ENCODE data around the gene FEM1A. TPM values are rescaled to one million over a fixed set of nuclear protein-coding genes. Genes with fewer than 3 reads are reported as not detected.
"Not testable (repeated sequence)": the region's sequence is repeated elsewhere in the genome, so short reads cannot be mapped to it uniquely, and the experiment has no call there.

Gene FEM1A
- total RNA-seq, 2 experiments from 2014 or later: 12.3 to 12.7 TPM

GRCh38 chr19:4778124-4778523 is 13.4 kb upstream of the FEM1A start:
- H3K27ac Mint-ChIP-seq; ATAC-seq; H3K36me3 Mint-ChIP-seq (ENCODE audit: low read depth); H3K9me3 Mint-ChIP-seq (ENCODE audit: insufficient read depth); H3K4me3 Mint-ChIP-seq; H3K4me1 Mint-ChIP-seq (ENCODE audit: low read depth); POLR2A ChIA-PET; H3K27me3 Mint-ChIP-seq (ENCODE audit: low read depth); DNase-seq: not testable (repeated sequence)
- CTCF ChIA-PET: interaction anchor here (1.3 kb wide), 1 partner anchor 13 kb away, joined by 5 read pairs; the partner anchor contains the start of gene FEM1A

- no peak overlapping the region for H3K4me3 Mint-ChIP-seq
- POLR2A ChIA-PET: no interaction called here
- H3K4me1 Mint-ChIP-seq (ENCODE audit: low read depth): no peaks in the 10 kb centered on the region
- H3K36me3 Mint-ChIP-seq (ENCODE audit: low read depth): no peaks in the 10 kb centered on the region
- ATAC-seq (no peak), DNase-seq (no peak)
- CTCF ChIA-PET: no interaction called here
- no peaks in the 10 kb centered on the region for H3K9me3 Mint-ChIP-seq (ENCODE audit: insufficient read depth)
- no peak overlapping the region for H3K27ac Mint-ChIP-seq
- H3K27me3 Mint-ChIP-seq (ENCODE audit: low read depth): no peaks in the 10 kb centered on the region
These were observed 10.7 kb upstream of the FEM1A start for GRCh38 chr19:4780860-4781259.

- Mint-ChIP-seq H3K4me1 (ENCODE audit: low read depth) (no peaks in the 10 kb centered on the region), H3K9me3 (ENCODE audit: insufficient read depth) (no peaks in the 10 kb centered on the region), H3K27ac (no peak overlapping the region), H3K27me3 (ENCODE audit: low read depth) (no peaks in the 10 kb centered on the region), H3K36me3 (ENCODE audit: low read depth) (no peaks in the 10 kb centered on the region), H3K4me3 (no peak overlapping the region)
- ATAC-seq (no peak), DNase-seq (no peak)
- ChIA-PET POLR2A (no interaction called here), CTCF (interaction anchor here (2.1 kb wide), 1 partner anchor 9 kb away, joined by 9 read pairs; the partner anchor contains the start of gene FEM1A)
These were observed 9.7 kb upstream of the FEM1A start for GRCh38 chr19:4781801-4782200.

GRCh38 chr19:4786412-4787016 is 5.0 kb upstream of the FEM1A start:
- CTCF ChIA-PET: not testable (repeated sequence)

GRCh38 chr19:4792019-4792865 is 708 bp downstream of the FEM1A start:
- ChIA-PET POLR2A (interaction anchor here (1.4 to 2.3 kb wide), 2 partner anchors 68 to 75 kb away, joined by 5 to 15 read pairs; partner anchors contain the start of genes DPP9 and PLIN3), CTCF (interaction anchor here (0.6 to 5.2 kb wide), 15 partner anchors 8 to 450 kb away, joined by 3 to 179 read pairs (median 7); partner anchors contain the start of gene DPP9)
- H3K4me1 Mint-ChIP-seq (ENCODE audit: low read depth): peaks cover 39% of the 10 kb centered on the region
- ATAC-seq; DNase-seq; H3K27me3 Mint-ChIP-seq (ENCODE audit: low read depth); H3K9me3 Mint-ChIP-seq (ENCODE audit: insufficient read depth): not testable (repeated sequence)
- H3K36me3 Mint-ChIP-seq (ENCODE audit: low read depth): peaks cover 40% of the 10 kb centered on the region
- H3K4me3 Mint-ChIP-seq: peak overlapping the region; percentile 81
- peak overlapping the region; percentile 90 for H3K27ac Mint-ChIP-seq

More at GRCh38 chr19:4786412-4787016, 5.0 kb upstream of the FEM1A start:
- H3K4me3 Mint-ChIP-seq; DNase-seq; H3K4me1 Mint-ChIP-seq (ENCODE audit: low read depth); H3K36me3 Mint-ChIP-seq (ENCODE audit: low read depth); ATAC-seq; H3K27ac Mint-ChIP-seq; POLR2A ChIA-PET; H3K27me3 Mint-ChIP-seq (ENCODE audit: low read depth); H3K9me3 Mint-ChIP-seq (ENCODE audit: insufficient read depth): not testable (repeated sequence)

GRCh38 chr19:4792866-4793195 is 1.3 kb downstream of the FEM1A start:
- H3K9me3 Mint-ChIP-seq (ENCODE audit: insufficient read depth); H3K27me3 Mint-ChIP-seq (ENCODE audit: low read depth); DNase-seq; POLR2A ChIA-PET; ATAC-seq: not testable (repeated sequence)
- peaks cover 45% of the 10 kb centered on the region for H3K36me3 Mint-ChIP-seq (ENCODE audit: low read depth)
- H3K4me3 Mint-ChIP-seq: peak overlapping the region; percentile 81
- CTCF ChIA-PET: interaction anchor here (2.5 to 3.1 kb wide), 2 partner anchors 12 to 17 kb away, joined by 14 to 42 read pairs; no protein-coding TSS in a partner anchor
- peaks cover 39% of the 10 kb centered on the region for H3K4me1 Mint-ChIP-seq (ENCODE audit: low read depth)
- H3K27ac Mint-ChIP-seq: peak overlapping the region; percentile 90

GRCh38 chr19:4793278-4793677 is 1.7 kb downstream of the FEM1A start:
- POLR2A ChIA-PET; H3K9me3 Mint-ChIP-seq (ENCODE audit: insufficient read depth); DNase-seq; H3K27ac Mint-ChIP-seq; H3K27me3 Mint-ChIP-seq (ENCODE audit: low read depth); ATAC-seq: not testable (repeated sequence)
- Mint-ChIP-seq H3K36me3 (ENCODE audit: low read depth) (peaks cover 47% of the 10 kb centered on the region), H3K4me3 (peak overlapping the region; percentile 81), H3K4me1 (ENCODE audit: low read depth) (peaks cover 39% of the 10 kb centered on the region)
- CTCF ChIA-PET: interaction anchor here (3.1 kb wide), 1 partner anchor 17 kb away, joined by 42 read pairs; no protein-coding TSS in a partner anchor

GRCh38 chr19:4794971-4795370 is 3.4 kb downstream of the FEM1A start:
- POLR2A ChIA-PET: no interaction called here
- peaks cover 49% of the 10 kb centered on the region for H3K36me3 Mint-ChIP-seq (ENCODE audit: low read depth)
- ATAC-seq (no peak), DNase-seq (no peak)
- CTCF ChIA-PET: interaction anchor here (0.6 kb wide), 1 partner anchor 10 kb away, joined by 3 read pairs; no protein-coding TSS in a partner anchor
- H3K4me1 Mint-ChIP-seq (ENCODE audit: low read depth): peaks cover 39% of the 10 kb centered on the region
- no peaks in the 10 kb centered on the region for H3K9me3 Mint-ChIP-seq (ENCODE audit: insufficient read depth)
- H3K27me3 Mint-ChIP-seq (ENCODE audit: low read depth): no peaks in the 10 kb centered on the region
- no peak overlapping the region for H3K4me3 Mint-ChIP-seq
- no peak overlapping the region for H3K27ac Mint-ChIP-seq

GRCh38 chr19:4795400-4795799 is 3.9 kb downstream of the FEM1A start:
- POLR2A ChIA-PET: no interaction called here
- no peak for DNase-seq
- Mint-ChIP-seq H3K27me3 (ENCODE audit: low read depth) (no peaks in the 10 kb centered on the region), H3K4me3 (no peak overlapping the region), H3K9me3 (ENCODE audit: insufficient read depth) (no peaks in the 10 kb centered on the region), H3K36me3 (ENCODE audit: low read depth) (peaks cover 49% of the 10 kb centered on the region), H3K4me1 (ENCODE audit: low read depth) (peaks cover 38% of the 10 kb centered on the region), H3K27ac (no peak overlapping the region)
- ATAC-seq: no peak
- CTCF ChIA-PET: interaction anchor here (0.6 kb wide), 1 partner anchor 9 kb away, joined by 3 read pairs; no protein-coding TSS in a partner anchor

- H3K27ac Mint-ChIP-seq: no peak overlapping the region
- peaks cover 18% of the 10 kb centered on the region for H3K36me3 Mint-ChIP-seq (ENCODE audit: low read depth)
- DNase-seq (no peak), ATAC-seq (no peak)
- H3K4me1 Mint-ChIP-seq (ENCODE audit: low read depth): peaks cover 4% of the 10 kb centered on the region
- no peaks in the 10 kb centered on the region for H3K9me3 Mint-ChIP-seq (ENCODE audit: insufficient read depth)
- ChIA-PET CTCF (interaction anchor here (0.8 to 4.0 kb wide), 3 partner anchors 9 to 69 kb away, joined by 3 to 21 read pairs (median 8); partner anchors contain the start of gene FEM1A), POLR2A (no interaction called here)
- no peak overlapping the region for H3K4me3 Mint-ChIP-seq
- H3K27me3 Mint-ChIP-seq (ENCODE audit: low read depth): no peaks in the 10 kb centered on the region
These were observed 9.1 kb downstream of the FEM1A start for GRCh38 chr19:4800591-4801081.

- Mint-ChIP-seq H3K9me3 (ENCODE audit: insufficient read depth) (no peaks in the 10 kb centered on the region), H3K4me3 (no peak overlapping the region), H3K27me3 (ENCODE audit: low read depth) (no peaks in the 10 kb centered on the region), H3K27ac (no peak overlapping the region), H3K36me3 (ENCODE audit: low read depth) (peaks cover 16% of the 10 kb centered on the region), H3K4me1 (ENCODE audit: low read depth) (peaks cover 4% of the 10 kb centered on the region)
- CTCF ChIA-PET: interaction anchor here (1.7 to 4.0 kb wide), 2 partner anchors 9 to 10 kb away, joined by 8 to 21 read pairs; partner anchors contain the start of gene FEM1A
- POLR2A ChIA-PET: interaction anchor here (0.6 kb wide), 1 partner anchor 23 kb away, joined by 5 read pairs; no protein-coding TSS in a partner anchor
- DNase-seq: no peak
- ATAC-seq: no peak
These were observed 9.6 kb downstream of the FEM1A start for GRCh38 chr19:4801085-4801619.

Data from activated CD8-positive, alpha-beta T cell treated with anti-CD3 and anti-CD28 coated beads, Interleukin-2, amount 10 ng/mL, durations not matched to agents 7 days and 5 days (primary cell).